Mesothelial cell of epicardium (in vitro differentiated cells): ENCODE measurements around the gene STX8. TPM values are rescaled to one million over a fixed set of nuclear protein-coding genes. Genes with fewer than 3 reads are reported as not detected.
A peak's percentile ranks its signal among the peaks of the same experiment; 100 is the strongest.

ENCODE experiments used
- DNase-seq, 2 experiments: peaks; one replicate each; pipeline ENCODE4 v3.0.0; 2021; ENCODE audit warnings: low spot score in 2 of 2; ENCODE audit not compliant: unreplicated experiment in 2 of 2
- H3K27ac Mint-ChIP-seq: 2 replicates; pipeline ENCODE4 v1.8.0; 2021; ENCODE audit warnings: mixed read lengths
- H3K27me3 Mint-ChIP-seq: 2 replicates; pipeline ENCODE4 v1.8.0; 2021; ENCODE audit warnings: low read depth, mixed read lengths
- H3K36me3 Mint-ChIP-seq: 2 replicates; pipeline ENCODE4 v1.8.0; 2021; ENCODE audit warnings: mixed read lengths
- H3K4me1 Mint-ChIP-seq: 2 replicates; pipeline ENCODE4 v1.8.0; 2021; ENCODE audit warnings: mixed read lengths
- H3K4me3 Mint-ChIP-seq: 2 replicates; pipeline ENCODE4 v1.8.0; 2021; ENCODE audit warnings: mild to moderate bottlenecking, moderate library complexity, mixed read lengths
- H3K9me3 Mint-ChIP-seq: 2 replicates; pipeline ENCODE4 v1.8.0; 2021; ENCODE audit warnings: mixed read lengths
- CTCF ChIP-seq: fragments of 200-600 bp; sonication (generic); IDR thresholded peaks from one replicate; pipeline ENCODE4 v1.5.0; 2021; ENCODE audit warnings: antibody characterized with exemption; ENCODE audit not compliant: unreplicated experiment
- total RNA-seq: library from RNA; stranded (reverse); gene quantifications from 3 replicates; pipeline ENCODE4 v1.2.1, GENCODE V29; 2021

STX8 gene
- total RNA-seq, 1 donor from 2014 or later = 53.3 TPM

DNA sequence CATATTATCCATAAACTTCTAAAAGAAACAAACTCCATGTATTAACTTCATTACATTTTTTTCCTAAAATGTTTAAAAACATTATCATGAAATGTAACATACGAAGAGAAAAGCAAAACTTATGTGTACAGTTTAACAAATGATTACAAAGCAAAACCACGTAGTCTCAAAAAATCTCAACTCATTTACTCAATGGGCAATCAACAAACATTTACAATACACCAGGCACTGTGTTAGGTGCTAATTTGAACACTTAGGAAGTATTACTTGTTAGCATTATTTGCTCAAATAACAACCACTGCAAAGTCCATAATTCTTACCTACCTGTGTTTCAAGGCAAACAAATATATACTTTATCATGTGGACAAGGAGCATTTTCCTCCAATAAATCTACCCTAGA lies 164.9 kb downstream of the STX8 start:
- Mint-ChIP-seq H3K27me3 (no peaks in the 10 kb centered on the region), H3K9me3 (no peaks in the 10 kb centered on the region), H3K27ac (no peak overlapping the region), H3K36me3 (no peaks in the 10 kb centered on the region), H3K4me1 (peaks cover 22% of the 10 kb centered on the region), H3K4me3 (no peak overlapping the region)
- DNase-seq = no peak
- no peak for TF ChIP-seq CTCF

DNA sequence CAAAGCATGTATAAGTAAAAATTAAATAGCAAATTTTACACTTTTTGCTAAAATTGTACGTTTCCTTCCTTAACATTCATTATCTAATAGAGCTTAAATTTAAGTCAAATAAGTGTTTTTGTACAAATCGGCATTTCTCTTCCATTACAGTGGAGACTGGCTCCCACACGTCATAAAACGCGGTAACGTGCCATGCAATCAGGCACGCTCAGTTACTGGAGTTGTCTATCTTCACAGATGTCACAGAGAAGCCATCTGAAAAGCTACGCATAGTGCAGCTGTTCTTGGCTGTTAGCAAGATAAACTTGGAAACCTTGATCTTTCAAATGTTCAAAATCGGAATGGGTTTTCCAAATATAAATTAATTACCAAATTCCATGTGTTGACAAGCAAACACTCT lies 165.3 kb downstream of the STX8 start:
- Mint-ChIP-seq H3K27me3 (no peaks in the 10 kb centered on the region), H3K4me3 (no peak overlapping the region), H3K36me3 (no peaks in the 10 kb centered on the region), H3K4me1 (peaks cover 22% of the 10 kb centered on the region), H3K9me3 (no peaks in the 10 kb centered on the region), H3K27ac (no peak overlapping the region)
- no peak for TF ChIP-seq CTCF
- no peak for DNase-seq

GRCh38 chr17:9409878-9410277 lies 165.7 kb downstream of the STX8 start:
- no peak for TF ChIP-seq CTCF
- H3K4me3 Mint-ChIP-seq = no peak overlapping the region
- H3K4me1 Mint-ChIP-seq = peaks cover 22% of the 10 kb centered on the region
- no peak for DNase-seq
- peaks cover 1% of the 10 kb centered on the region for H3K36me3 Mint-ChIP-seq
- no peaks in the 10 kb centered on the region for H3K27me3 Mint-ChIP-seq
- H3K27ac Mint-ChIP-seq = no peak overlapping the region
- peaks cover 2% of the 10 kb centered on the region for H3K9me3 Mint-ChIP-seq

GRCh38 chr17:9408868-9409829 lies 166.5 kb downstream of the STX8 start:
- TF ChIP-seq CTCF = no peak
- H3K27me3 Mint-ChIP-seq = no peaks in the 10 kb centered on the region
- H3K9me3 Mint-ChIP-seq = peaks cover 3% of the 10 kb centered on the region
- peak overlapping the region; percentile 57 for H3K27ac Mint-ChIP-seq
- DNase-seq = no peak
- no peak overlapping the region for H3K4me3 Mint-ChIP-seq
- H3K4me1 Mint-ChIP-seq = peaks cover 22% of the 10 kb centered on the region
- peaks cover 3% of the 10 kb centered on the region for H3K36me3 Mint-ChIP-seq

DNA sequence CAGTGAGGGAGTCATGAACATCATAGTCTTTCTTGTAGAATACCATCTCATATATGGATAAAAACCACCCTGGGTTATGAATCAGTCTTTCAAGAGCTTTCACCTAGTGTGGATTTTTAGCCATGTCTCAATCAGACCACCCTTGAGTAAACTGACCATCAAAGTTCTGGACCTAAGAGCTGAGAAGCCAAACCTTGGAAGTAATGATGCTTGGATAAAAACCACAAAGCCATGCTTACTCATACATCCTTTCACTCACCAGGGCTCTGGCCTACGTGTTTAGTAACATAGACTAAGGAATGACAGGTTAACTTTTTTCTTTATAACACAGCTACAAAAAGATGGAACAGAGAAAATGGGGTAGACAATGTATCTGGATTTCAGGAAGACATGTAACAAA lies 167.2 kb downstream of the STX8 start:
- no peak for TF ChIP-seq CTCF
- DNase-seq = no peak
- Mint-ChIP-seq H3K4me3 (no peak overlapping the region), H3K27ac (peak overlapping the region; percentile 57), H3K4me1 (peaks cover 22% of the 10 kb centered on the region), H3K9me3 (peaks cover 3% of the 10 kb centered on the region), H3K27me3 (no peaks in the 10 kb centered on the region), H3K36me3 (peaks cover 3% of the 10 kb centered on the region)
